Stimulated activated CD4-positive, alpha-beta T cell treated with anti-CD3 and anti-CD28 coated beads, TNF-alpha, amount 100 ng/mL, for 24 hours (primary cell): ENCODE data around the gene NPHP4.
"Not testable (repeated sequence)": the region's sequence is repeated elsewhere in the genome, so short reads cannot be mapped to it uniquely, and the experiment has no call there.

Experiments used
- DNase-seq, 3 experiments: peaks; one replicate each; pipeline ENCODE4 v3.0.0-alpha.2; 2020; ENCODE audit warnings: low read depth in 3 of 3

The NPHP4 gene

GRCh38 chr1:6024376-6024775, 32.2 kb upstream of the NPHP4 start:
- no peak for DNase-seq

- no peak for DNase-seq
Measured at GRCh38 chr1:6023346-6023745, 31.1 kb upstream of the NPHP4 start.

- no peak for DNase-seq
Measured at GRCh38 chr1:6022193-6022592, 30.0 kb upstream of the NPHP4 start.

GRCh38 chr1:6019166-6019845, 27.1 kb upstream of the NPHP4 start:
- no peak for DNase-seq

- not testable (repeated sequence) for DNase-seq
Measured at GRCh38 chr1:6017654-6018053, 25.4 kb upstream of the NPHP4 start.

GRCh38 chr1:6016191-6016865, 24.1 kb upstream of the NPHP4 start:
- no peak for DNase-seq

- DNase-seq = no peak
Measured at GRCh38 chr1:6014130-6014999, 22.1 kb upstream of the NPHP4 start.

GRCh38 chr1:6013491-6013890, 21.3 kb upstream of the NPHP4 start:
- no peak for DNase-seq

- DNase-seq = no peak
Measured at GRCh38 chr1:6012529-6013318, 20.5 kb upstream of the NPHP4 start.

GRCh38 chr1:6011946-6012258, 19.7 kb upstream of the NPHP4 start:
- DNase-seq = no peak

- DNase-seq = no peak
Measured at GRCh38 chr1:6011161-6011945, 19.1 kb upstream of the NPHP4 start.

GRCh38 chr1:6010554-6010953, 18.3 kb upstream of the NPHP4 start:
- no peak for DNase-seq

- DNase-seq = no peak
Measured at GRCh38 chr1:6009120-6010040, 17.2 kb upstream of the NPHP4 start.

- DNase-seq = no peak
Measured at GRCh38 chr1:6008696-6009095, 16.5 kb upstream of the NPHP4 start.

- no peak for DNase-seq
Measured at GRCh38 chr1:6008084-6008415, 15.8 kb upstream of the NPHP4 start.

GRCh38 chr1:6007318-6008083, 15.3 kb upstream of the NPHP4 start:
- no peak for DNase-seq

- DNase-seq = no peak
Measured at GRCh38 chr1:6006882-6007281, 14.7 kb upstream of the NPHP4 start.

- DNase-seq = no peak
Measured at GRCh38 chr1:6005276-6005917, 13.2 kb upstream of the NPHP4 start.
